GM12878 (cell line): Measurements from ENCODE around the gene GSE1. TPM values are rescaled to one million over a fixed set of nuclear protein-coding genes. Genes with fewer than 3 reads are reported as not detected.

Experiments
- ATAC-seq: fragments of 200-7000 bp; cut with Tn5 transposase; 3 replicates; pipeline ENCODE4 v1.9.1; 2020; ENCODE audit warnings: mild to moderate bottlenecking, moderate library complexity
- BruUV-seq: library from RNA; stranded (reverse); fragments of 400-500 nt; replicated peaks from 2 replicates; lab custom pipeline; 2021; lab: Mats Ljungman, UMichigan
- CTCF ChIA-PET: fragments of 300-600 bp; sonication (Branson Sonifier 250); formaldehyde crosslinking; extraction: SDS; loops from one replicate; lab custom pipeline; 2021; ENCODE audit warnings: inconsistent platforms; lab: Yijun Ruan, JAX
- POLR2A ChIA-PET: fragments of 350-600 bp; formaldehyde crosslinking; extraction: SDS; loops from one replicate; lab custom pipeline; 2021; ENCODE audit warnings: inconsistent platforms; lab: Charles Lee
- RAD21 ChIA-PET: fragments of 300-600 bp; sonication (Branson Sonifier 250); formaldehyde crosslinking; loops from one replicate; lab custom pipeline; 2023; ENCODE audit warnings: antibody characterized with exemption; ENCODE audit not compliant: unreplicated experiment; lab: Charles Lee
- SMC1A ChIA-PET: fragments of 300-600 bp; sonication (Branson Sonifier 250); formaldehyde crosslinking; loops from one replicate; lab custom pipeline; 2023; ENCODE audit not compliant: unreplicated experiment, uncharacterized antibody; lab: Charles Lee
- DNase-seq: peaks from one replicate; pipeline ENCODE4 v3.0.0-alpha.2; 2011; ENCODE audit warnings: low read depth, low spot score
- FAIRE-seq: peaks from 3 replicates; lab custom pipeline; 2011; peaks lifted over from hg19 to GRCh38; lab: Jason Lieb, UNC
- H2AFZ ChIP-seq: 2 replicates; pipeline ENCODE4 v1.6.0; 2011; ENCODE audit warnings: low read depth, low read length, control low read depth; ENCODE audit not compliant: control insufficient read depth
- H3K27ac ChIP-seq: 2 replicates; pipeline ENCODE4 v1.5.1; 2011; ENCODE audit warnings: control low read depth; ENCODE audit not compliant: control insufficient read depth, insufficient read depth
- H3K27me3 ChIP-seq, 2 experiments: replicated peaks in 1 of 2; 2 replicates each; pipeline versions ENCODE4 v1.6.0 to v1.6.1; 2011; ENCODE audit warnings: low read length in 1 of 2; ENCODE audit not compliant: control insufficient read depth in 2 of 2, insufficient read depth in 2 of 2
- H3K36me3 ChIP-seq, 2 experiments: 2 replicates each; pipeline ENCODE4 v1.5.1; 2011; ENCODE audit warnings: low read length in 1 of 2; ENCODE audit not compliant: control insufficient read depth in 2 of 2, insufficient read depth in 2 of 2
- H3K4me1 ChIP-seq: 2 replicates; pipeline ENCODE4 v1.6.1; 2011; ENCODE audit warnings: mild to moderate bottlenecking, low read length, moderate library complexity, mixed read lengths; ENCODE audit not compliant: control insufficient read depth, insufficient read depth
- H3K4me2 ChIP-seq: 2 replicates; pipeline ENCODE4 v1.6.0; 2011; ENCODE audit warnings: control low read depth; ENCODE audit not compliant: control insufficient read depth, insufficient read depth
- H3K4me3 ChIP-seq: fragments of 200-600 bp; sonication (generic); 2 replicates; pipeline ENCODE4 v1.5.1; 2016
- H3K79me2 ChIP-seq: 2 replicates; pipeline ENCODE4 v1.6.0; 2011; ENCODE audit warnings: low read length; ENCODE audit not compliant: control insufficient read depth, insufficient read depth
- H3K9ac ChIP-seq: 2 replicates; pipeline ENCODE4 v1.8.0; 2011; ENCODE audit warnings: low read length, control low read depth, mixed read lengths; ENCODE audit not compliant: control insufficient read depth, insufficient read depth
- H3K9me3 ChIP-seq: replicated peaks from 3 replicates; pipeline ENCODE4 v1.5.1; 2011; ENCODE audit warnings: mild to moderate bottlenecking, low read length; ENCODE audit not compliant: control insufficient read depth, insufficient read depth
- H4K20me1 ChIP-seq: 2 replicates; pipeline ENCODE4 v1.6.0; 2011; ENCODE audit not compliant: control insufficient read depth, insufficient read depth
- GABPA ChIP-seq: IDR thresholded peaks from 2 replicates; pipeline ENCODE4 v1.6.1; 2014; ENCODE audit warnings: antibody characterized with exemption, low read depth, mild to moderate bottlenecking, inconsistent platforms
- MYB ChIP-seq: fragments of 150-350 bp; IDR thresholded peaks from 2 replicates; pipeline ENCODE4 v1.6.1; 2014; ENCODE audit warnings: mild to moderate bottlenecking, low read depth, low read length, borderline replicate concordance
- POU2F2 ChIP-seq: IDR thresholded peaks from 3 replicates; pipeline ENCODE4 v1.6.1; 2011; ENCODE audit warnings: low read depth, mild to moderate bottlenecking, low read length, borderline replicate concordance
- SMARCA5 ChIP-seq: fragments of 450-650 bp; IDR thresholded peaks from 2 replicates; pipeline ENCODE4 v1.6.1; 2017; ENCODE audit warnings: mild to moderate bottlenecking
- SMC3 ChIP-seq: IDR thresholded peaks from 2 replicates; pipeline ENCODE4 v1.6.1; 2011; ENCODE audit warnings: low read length, improper control_type of control experiment, borderline replicate concordance
- WGBS: methylation state at CpG from one replicate; pipeline ENCODE4 v1.1.6; 2016; ENCODE audit warnings: low lambda C conversion rate; ENCODE audit not compliant: insufficient replicate concordance, insufficient coverage; ENCODE audit errors: missing lambda C conversion rate; 5-methylcytosine and 5-hydroxymethylcytosine counted together
- in situ Hi-C: fragments of 300-500 bp; cut with MboI; formaldehyde crosslinking; loops from 9 replicates; pipeline ENCODE4 v1.14.3; 2018; ENCODE audit warnings: mixed read lengths
- intact Hi-C: fragments of 100-400 bp; cut with micrococcal nuclease; formaldehyde crosslinking; loops from one replicate; pipeline ENCODE4 v1.14.2; 2022; ENCODE audit not compliant: unreplicated experiment
- polyA plus RNA-seq, 11 experiments: library from polyadenylated mRNA; depleted of rRNA in 4 of 11; unstranded in 6 of 11; stranded (reverse) in 5 of 11; fragments of >200 nt; fragmentation: Nextera tagmentation in 4 of 11; fragmentation: Illumina TruSeq in 1 of 11; extraction: Ambion mirVana in 4 of 11; extraction: Trizol in 1 of 11; gene quantifications; 1 replicate in 1 of 11; 2 replicates in 10 of 11; pipeline versions ENCODE4 v1.2.1 to v1.2.3, GENCODE V29; 2011 to 2016; ENCODE audit warnings: inconsistent platforms in 2 of 11, missing spikeins in 2 of 11, low read depth in 1 of 11
- total RNA-seq, 4 experiments: library from RNA; depleted of rRNA in 3 of 4; stranded (reverse); fragments of >200 nt in 3 of 4; fragmentation: Illumina TruSeq in 1 of 4; extraction: Trizol in 1 of 4; gene quantifications; 2 replicates each; pipeline versions ENCODE4 v1.2.1 to v1.2.3, GENCODE V29; 2013 to 2021
- TF ChIP-seq, protein P1 (sequence below), 3 experiments: IDR thresholded peaks in 2 of 3; conservative IDR thresholded peaks in 1 of 3; 2 replicates each; pipeline ENCODE4 v1.5.1; 2011; ENCODE audit warnings: low read depth in 3 of 3, low read length in 3 of 3, mild to moderate bottlenecking in 3 of 3, control low read depth in 2 of 3, moderate library complexity in 2 of 3, inconsistent platforms in 1 of 3, mixed read lengths in 1 of 3; ENCODE audit not compliant: control insufficient read depth in 2 of 3, insufficient read depth in 1 of 3; ENCODE audit errors: extremely low read depth in 1 of 3

The GSE1 gene
- total and polyA plus RNA-seq, 10 of the 15 experiments (the other 5 are each of a cell fraction or from before 2014, with no cell fraction given) = 4.6 to 58.7 (median 18.2) TPM

DNA sequence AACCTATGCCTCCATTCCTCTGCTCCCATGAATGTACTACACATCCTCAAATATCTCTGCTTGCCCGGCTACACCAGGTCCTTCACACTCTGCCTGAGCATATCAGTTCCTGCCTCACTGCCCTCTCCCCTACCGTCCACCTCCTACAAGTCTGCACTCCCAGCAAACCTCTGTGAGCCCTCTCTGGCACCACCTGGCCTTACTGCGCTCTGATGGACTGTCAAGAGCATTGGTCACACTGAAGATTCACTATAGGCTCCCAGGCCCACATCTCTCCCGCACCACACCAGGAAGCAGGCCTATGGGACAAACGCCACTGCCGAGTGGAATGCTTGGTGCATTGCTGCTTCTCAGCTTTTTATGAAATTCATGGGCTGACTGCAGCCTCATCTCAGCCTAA is 66.7 kb downstream of the GSE1 start:
- Histone ChIP-seq H3K27ac (no peak overlapping the region), H3K4me1 (peaks cover 18% of the 10 kb centered on the region), H3K27me3 (no peaks in the 10 kb centered on the region), H3K79me2 (peaks cover 8% of the 10 kb centered on the region), H3K36me3 (peaks cover 23 to 39% of the 10 kb centered on the region in 2 experiments; a peak in 3 of 4 replicates), H3K9ac (no peak overlapping the region), H3K4me3 (no peak overlapping the region), H4K20me1 (peaks cover 2% of the 10 kb centered on the region; the same call in 1 of the 2 replicates), H3K4me2 (0 out of 2 replicates have a peak overlapping the region, but pooled peaks have one; percentile 11), H2AFZ (no peak overlapping the region), H3K9me3 (no peaks in the 10 kb centered on the region)
- ChIA-PET RAD21 (no interaction called here), CTCF (interaction anchor here (0.5 to 2.7 kb wide), 3 partner anchors 36 to 39 kb away, joined by 3 to 7 read pairs (median 7); no protein-coding TSS in a partner anchor), POLR2A (no interaction called here), SMC1A (no interaction called here)
- TF ChIP-seq SMC3 = no peak
- 96% methylated on average over 6 of the region's 6 CpGs for WGBS
- DNase-seq (no peak), FAIRE-seq (no peak), ATAC-seq (no peak)
- intact Hi-C loops (loop anchor here (5.0 kb wide), 1 partner anchor 37 kb away; no protein-coding TSS in a partner anchor), in situ Hi-C loops (no loop called here)
- no TSS peak for BruUV-seq

DNA sequence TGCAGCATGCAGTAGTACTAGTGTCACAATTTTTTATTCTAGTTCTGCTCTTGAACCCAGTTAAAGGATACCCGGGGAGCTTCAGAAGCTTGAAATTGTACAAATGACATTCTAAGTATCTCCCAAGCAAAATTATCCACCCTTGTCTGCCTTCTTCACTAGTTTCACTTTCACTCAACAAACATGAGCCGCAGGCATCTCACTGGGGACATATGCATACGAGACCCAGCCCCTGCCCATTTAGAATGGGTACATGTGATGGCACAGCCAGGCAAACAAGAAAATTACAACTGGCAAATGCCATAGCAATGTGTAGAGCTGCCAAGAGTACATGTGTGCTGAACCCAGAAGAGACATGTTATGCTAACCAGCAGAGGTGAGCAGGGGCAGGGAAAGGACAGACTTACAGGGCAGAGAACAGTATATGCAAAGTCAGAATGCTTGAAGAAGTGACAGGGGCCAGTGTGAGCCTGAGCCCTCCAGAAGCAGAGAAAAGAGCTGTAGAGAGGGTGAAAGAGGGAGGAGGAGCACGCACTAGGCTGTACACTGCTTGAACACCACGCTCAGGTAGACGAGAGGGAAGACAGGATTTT is 67.3 kb downstream of the GSE1 start:
- no TSS peak for BruUV-seq
- ChIA-PET POLR2A (interaction anchor here (0.6 kb wide), 1 partner anchor 40 kb away, joined by 4 read pairs; no protein-coding TSS in a partner anchor), CTCF (interaction anchor here (0.5 to 2.7 kb wide), 5 partner anchors 35 to 80 kb away, joined by 3 to 7 read pairs (median 4); no protein-coding TSS in a partner anchor)
- no peaks in the 10 kb centered on the region for H3K27me3 ChIP-seq
- H3K4me2 ChIP-seq = 0 out of 2 replicates have a peak overlapping the region, but pooled peaks have one; percentile 11
- WGBS = 52% methylated on average over 6 of the region's 6 CpGs
- H3K4me3 ChIP-seq = no peak overlapping the region
- H3K27ac ChIP-seq = no peak overlapping the region
- intact Hi-C loops = no loop called here
- no peak for DNase-seq
- H4K20me1 ChIP-seq = peaks cover 2% of the 10 kb centered on the region; the same call in 1 of the 2 replicates
- H3K4me1 ChIP-seq = peaks cover 13% of the 10 kb centered on the region
- H3K36me3 ChIP-seq = peaks cover 23 to 36% of the 10 kb centered on the region in 2 experiments; a peak in 3 of 4 replicates
- no peak overlapping the region for H2AFZ ChIP-seq
- TF ChIP-seq, protein P1, sequence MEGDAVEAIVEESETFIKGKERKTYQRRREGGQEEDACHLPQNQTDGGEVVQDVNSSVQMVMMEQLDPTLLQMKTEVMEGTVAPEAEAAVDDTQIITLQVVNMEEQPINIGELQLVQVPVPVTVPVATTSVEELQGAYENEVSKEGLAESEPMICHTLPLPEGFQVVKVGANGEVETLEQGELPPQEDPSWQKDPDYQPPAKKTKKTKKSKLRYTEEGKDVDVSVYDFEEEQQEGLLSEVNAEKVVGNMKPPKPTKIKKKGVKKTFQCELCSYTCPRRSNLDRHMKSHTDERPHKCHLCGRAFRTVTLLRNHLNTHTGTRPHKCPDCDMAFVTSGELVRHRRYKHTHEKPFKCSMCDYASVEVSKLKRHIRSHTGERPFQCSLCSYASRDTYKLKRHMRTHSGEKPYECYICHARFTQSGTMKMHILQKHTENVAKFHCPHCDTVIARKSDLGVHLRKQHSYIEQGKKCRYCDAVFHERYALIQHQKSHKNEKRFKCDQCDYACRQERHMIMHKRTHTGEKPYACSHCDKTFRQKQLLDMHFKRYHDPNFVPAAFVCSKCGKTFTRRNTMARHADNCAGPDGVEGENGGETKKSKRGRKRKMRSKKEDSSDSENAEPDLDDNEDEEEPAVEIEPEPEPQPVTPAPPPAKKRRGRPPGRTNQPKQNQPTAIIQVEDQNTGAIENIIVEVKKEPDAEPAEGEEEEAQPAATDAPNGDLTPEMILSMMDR (IDR thresholded peaks at IDR 0.05 in 2 of 3, conservative IDR thresholded peaks at IDR 0.05 in 1 of 3; ENCODE audit: control insufficient read depth in 2 of 3, extremely low read depth in 1 of 3, insufficient read depth in 1 of 3, low read depth in 3 of 3, low read length in 3 of 3) = no peak
- TF ChIP-seq MYB (no peak), SMARCA5 (no peak), GABPA (no peak), POU2F2 (peak; percentile 51; the same call in 1 of the 3 replicates)
- TF ChIP-seq, all 136 proteins: peak for 1
- RAD21 ChIA-PET = no interaction called here
- Histone ChIP-seq H3K9ac (no peak overlapping the region), H3K79me2 (peaks cover 10% of the 10 kb centered on the region), H3K9me3 (no peaks in the 10 kb centered on the region)
- in situ Hi-C loops = no loop called here
- ATAC-seq (peak; percentile 47), FAIRE-seq (no peak)
- SMC1A ChIA-PET = interaction anchor here (1.5 kb wide), 1 partner anchor 37 kb away, joined by 3 read pairs; no protein-coding TSS in a partner anchor
